H9 (cell line): ENCODE results near the gene MYNN. TPM values are rescaled to one million over a fixed set of nuclear protein-coding genes. Genes with fewer than 3 reads are reported as not detected.

Experiments used
- DNase-seq: peaks from one replicate; pipeline ENCODE4 v3.0.0-alpha.2; 2017
- H2AFZ ChIP-seq: one replicate; pipeline ENCODE4 v1.6.1; 2013; ENCODE audit warnings: mild to moderate bottlenecking, low read length, control low read depth, moderate library complexity
- H2AK5ac ChIP-seq: 2 replicates; pipeline ENCODE4 v1.6.1; 2013; ENCODE audit warnings: low read length, control low read depth, mixed read lengths; ENCODE audit not compliant: insufficient read length
- H2BK120ac ChIP-seq: one replicate; pipeline ENCODE4 v1.6.1; 2013; ENCODE audit warnings: low read depth, mild to moderate bottlenecking, low read length, control low read depth, inconsistent platforms; ENCODE audit not compliant: poor library complexity, severe bottlenecking
- H2BK12ac ChIP-seq: 2 replicates; pipeline ENCODE4 v1.6.1; 2013; ENCODE audit warnings: low read length, control low read depth, mixed read lengths, low read depth; ENCODE audit not compliant: insufficient read length
- H2BK15ac ChIP-seq: 2 replicates; pipeline ENCODE4 v1.6.1; 2013; ENCODE audit warnings: low read depth, low read length, control low read depth
- H2BK20ac ChIP-seq: one replicate; pipeline ENCODE4 v1.6.1; 2013; ENCODE audit warnings: low read depth, mild to moderate bottlenecking, low read length, control low read depth, inconsistent platforms; ENCODE audit not compliant: poor library complexity, severe bottlenecking
- H2BK5ac ChIP-seq: 2 replicates; pipeline ENCODE4 v1.6.1; 2013; ENCODE audit warnings: low read length, control low read depth, mixed read lengths; ENCODE audit not compliant: insufficient read length
- H3K14ac ChIP-seq: 2 replicates; pipeline ENCODE4 v1.6.1; 2013; ENCODE audit warnings: low read length, control low read depth; ENCODE audit not compliant: insufficient read depth
- H3K18ac ChIP-seq: 2 replicates; pipeline ENCODE4 v1.6.1; 2013; ENCODE audit warnings: low read depth, mild to moderate bottlenecking, mixed read lengths, low read length, control low read depth; ENCODE audit not compliant: insufficient read length
- H3K23ac ChIP-seq: 2 replicates; pipeline ENCODE4 v1.6.1; 2013; ENCODE audit warnings: low read length, control low read depth, mixed read lengths, low read depth; ENCODE audit not compliant: insufficient read length
- H3K23me2 ChIP-seq: 2 replicates; pipeline ENCODE4 v1.6.1; 2013; ENCODE audit warnings: low read depth, mild to moderate bottlenecking, mixed read lengths, low read length, control low read depth; ENCODE audit not compliant: insufficient read length, poor library complexity, severe bottlenecking
- H3K27ac ChIP-seq: 2 replicates; pipeline ENCODE4 v1.5.1; 2013; ENCODE audit warnings: low read length, control low read depth, mixed read lengths, low read depth; ENCODE audit not compliant: insufficient read length
- H3K27me3 ChIP-seq: 2 replicates; pipeline ENCODE4 v1.6.1; 2013; ENCODE audit warnings: low read length, control low read depth, inconsistent platforms; ENCODE audit not compliant: insufficient read depth
- H3K4ac ChIP-seq: 2 replicates; pipeline ENCODE4 v1.6.1; 2013; ENCODE audit warnings: low read depth, mild to moderate bottlenecking, control low read depth, inconsistent platforms, low read length, moderate library complexity
- H3K4me1 ChIP-seq: 2 replicates; pipeline ENCODE4 v1.6.1; 2013; ENCODE audit warnings: low read length, control low read depth, inconsistent platforms; ENCODE audit not compliant: insufficient read depth
- H3K4me2 ChIP-seq: 2 replicates; pipeline ENCODE4 v1.6.1; 2013; ENCODE audit warnings: low read length, control low read depth, mixed read lengths; ENCODE audit not compliant: insufficient read length, insufficient read depth
- H3K56ac ChIP-seq: 2 replicates; pipeline ENCODE4 v1.6.1; 2013; ENCODE audit warnings: low read depth, mild to moderate bottlenecking, mixed read lengths, low read length, control low read depth; ENCODE audit not compliant: insufficient read length
- H3K79me1 ChIP-seq: 2 replicates; pipeline ENCODE4 v1.6.1; 2013; ENCODE audit warnings: low read depth, mild to moderate bottlenecking, moderate library complexity, low read length, control low read depth, inconsistent platforms; ENCODE audit not compliant: insufficient read depth, poor library complexity, severe bottlenecking
- H3K79me2 ChIP-seq: 2 replicates; pipeline ENCODE4 v1.6.1; 2013; ENCODE audit warnings: low read length, control low read depth, inconsistent platforms; ENCODE audit not compliant: insufficient read depth
- H3K9ac ChIP-seq: 2 replicates; pipeline ENCODE4 v1.6.1; 2013; ENCODE audit warnings: low read length, control low read depth, mixed read lengths; ENCODE audit not compliant: insufficient read length; ENCODE audit errors: extremely low read depth
- H3K9me3 ChIP-seq: one replicate; pipeline ENCODE4 v1.6.1; 2013; ENCODE audit warnings: low read depth, low read length, inconsistent platforms; ENCODE audit not compliant: control insufficient read depth
- H3T11ph ChIP-seq: one replicate; pipeline ENCODE4 v1.6.1; 2013; ENCODE audit warnings: mild to moderate bottlenecking, low read length, control low read depth, inconsistent platforms
- H4K20me1 ChIP-seq: one replicate; pipeline ENCODE4 v1.6.1; 2013; ENCODE audit not compliant: control insufficient read depth, insufficient read length, insufficient read depth
- H4K5ac ChIP-seq: 2 replicates; pipeline ENCODE4 v1.6.1; 2013; ENCODE audit warnings: low read depth, mild to moderate bottlenecking, mixed read lengths, low read length, control low read depth; ENCODE audit not compliant: insufficient read length
- H4K8ac ChIP-seq: replicated peaks from 2 replicates; pipeline ENCODE4 v1.6.1; 2013; ENCODE audit warnings: low read length, control low read depth, mixed read lengths, low read depth; ENCODE audit not compliant: insufficient read length
- H4K91ac ChIP-seq: 2 replicates; pipeline ENCODE4 v1.6.1; 2013; ENCODE audit warnings: low read depth, mild to moderate bottlenecking, moderate library complexity, mixed read lengths, low read length, control low read depth; ENCODE audit not compliant: insufficient read length
- H3K27ac Mint-ChIP-seq, 3 experiments: 2 replicates in 2 of 3; 3 replicates in 1 of 3; pipeline ENCODE4 v1.8.0; 2020 to 2021; ENCODE audit warnings: mixed read lengths in 3 of 3, mild to moderate bottlenecking in 1 of 3, moderate library complexity in 1 of 3
- H3K27me3 Mint-ChIP-seq: 2 replicates; pipeline ENCODE4 v1.8.0; 2021; ENCODE audit warnings: low read depth, mild to moderate bottlenecking, moderate library complexity, mixed read lengths
- H3K36me3 Mint-ChIP-seq, 3 experiments: 2 replicates in 2 of 3; 3 replicates in 1 of 3; pipeline ENCODE4 v1.8.0; 2020 to 2021; ENCODE audit warnings: low read depth in 3 of 3, mixed read lengths in 3 of 3; ENCODE audit not compliant: insufficient read depth in 1 of 3
- H3K4me1 Mint-ChIP-seq, 2 experiments: 2 replicates each; pipeline ENCODE4 v1.8.0; 2020; ENCODE audit warnings: mixed read lengths in 2 of 2
- H3K4me3 Mint-ChIP-seq, 2 experiments: 2 replicates in 1 of 2; 3 replicates in 1 of 2; pipeline ENCODE4 v1.8.0; 2020 to 2021; ENCODE audit warnings: mild to moderate bottlenecking in 2 of 2, mixed read lengths in 2 of 2, moderate library complexity in 1 of 2
- H3K9me3 Mint-ChIP-seq, 2 experiments: 2 replicates in 1 of 2; 3 replicates in 1 of 2; pipeline ENCODE4 v1.8.0; 2020; ENCODE audit warnings: mild to moderate bottlenecking in 2 of 2, mixed read lengths in 2 of 2, moderate library complexity in 1 of 2
- WGBS: extraction: QIAGEN DNeasy Blood & Tissue Kit; methylation state at CpG from one replicate; pipeline ENCODE4 v1.1.7; 2013; ENCODE audit warnings: missing lambda C conversion rate, low lambda C conversion rate, mixed read lengths; ENCODE audit not compliant: insufficient read length; ENCODE audit errors: extremely low coverage; 5-methylcytosine and 5-hydroxymethylcytosine counted together
- total RNA-seq: library from RNA; stranded (reverse); gene quantifications from 2 replicates; pipeline ENCODE4 v1.2.1, GENCODE V29; 2021
- TF ChIP-seq, protein P1 (sequence below): fragments of 200-600 bp; sonication (generic); conservative IDR thresholded peaks from 3 replicates; pipeline ENCODE4 v1.8.0; 2021; ENCODE audit warnings: antibody characterized with exemption, mild to moderate bottlenecking

Gene MYNN
- total RNA-seq, 1 experiment from 2014 or later = 15.9 TPM

DNA sequence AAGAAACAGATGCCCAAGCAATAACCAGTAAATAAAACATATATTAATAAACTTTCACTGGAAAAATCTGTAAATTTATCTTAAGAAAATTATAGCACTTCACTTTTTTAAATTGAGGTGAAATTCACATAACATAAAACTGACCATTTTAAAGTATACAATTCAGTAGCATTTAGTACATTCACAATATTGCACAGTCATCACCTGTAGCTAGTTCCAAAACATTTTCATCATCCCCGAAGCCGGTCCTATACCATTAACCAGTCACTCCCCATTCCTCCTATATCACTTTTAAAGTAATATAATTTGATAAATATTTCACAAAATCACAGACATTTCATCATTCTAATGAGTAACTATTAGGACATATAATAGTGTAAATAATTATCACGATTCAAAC is 31.5 kb downstream of the MYNN start:
- no peak overlapping the region for H2BK15ac ChIP-seq
- Mint-ChIP-seq H3K27ac (no peak overlapping the region), H3K27me3 (no peaks in the 10 kb centered on the region), H3K36me3 (peaks cover 0 to 6% (median 3%) of the 10 kb centered on the region in 3 experiments; a peak in 3 of 7 replicates), H3K4me1 (peaks cover 0 to 5% of the 10 kb centered on the region in 2 experiments; a peak in 2 of 4 replicates), H3K4me3 (no peak overlapping the region), H3K9me3 (no peaks in the 10 kb centered on the region)
- no peaks in the 10 kb centered on the region for H3K4me1 ChIP-seq
- no peak overlapping the region for H2BK5ac ChIP-seq
- no peak overlapping the region for H3K9ac ChIP-seq
- no peak overlapping the region for H4K91ac ChIP-seq
- H3K27me3 ChIP-seq = no peaks in the 10 kb centered on the region
- no peak overlapping the region for H4K8ac ChIP-seq
- TF ChIP-seq, protein P1, sequence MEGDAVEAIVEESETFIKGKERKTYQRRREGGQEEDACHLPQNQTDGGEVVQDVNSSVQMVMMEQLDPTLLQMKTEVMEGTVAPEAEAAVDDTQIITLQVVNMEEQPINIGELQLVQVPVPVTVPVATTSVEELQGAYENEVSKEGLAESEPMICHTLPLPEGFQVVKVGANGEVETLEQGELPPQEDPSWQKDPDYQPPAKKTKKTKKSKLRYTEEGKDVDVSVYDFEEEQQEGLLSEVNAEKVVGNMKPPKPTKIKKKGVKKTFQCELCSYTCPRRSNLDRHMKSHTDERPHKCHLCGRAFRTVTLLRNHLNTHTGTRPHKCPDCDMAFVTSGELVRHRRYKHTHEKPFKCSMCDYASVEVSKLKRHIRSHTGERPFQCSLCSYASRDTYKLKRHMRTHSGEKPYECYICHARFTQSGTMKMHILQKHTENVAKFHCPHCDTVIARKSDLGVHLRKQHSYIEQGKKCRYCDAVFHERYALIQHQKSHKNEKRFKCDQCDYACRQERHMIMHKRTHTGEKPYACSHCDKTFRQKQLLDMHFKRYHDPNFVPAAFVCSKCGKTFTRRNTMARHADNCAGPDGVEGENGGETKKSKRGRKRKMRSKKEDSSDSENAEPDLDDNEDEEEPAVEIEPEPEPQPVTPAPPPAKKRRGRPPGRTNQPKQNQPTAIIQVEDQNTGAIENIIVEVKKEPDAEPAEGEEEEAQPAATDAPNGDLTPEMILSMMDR = no peak
- H2BK120ac ChIP-seq = no peak overlapping the region
- H3K4ac ChIP-seq = no peak overlapping the region
- H2AFZ ChIP-seq = no peak overlapping the region
- no peaks in the 10 kb centered on the region for H3K79me1 ChIP-seq
- H3K56ac ChIP-seq = no peak overlapping the region
- H2BK12ac ChIP-seq = no peak overlapping the region
- no peaks in the 10 kb centered on the region for H3K23me2 ChIP-seq
- no peak for DNase-seq
- no peak overlapping the region for H3K23ac ChIP-seq
- H3K14ac ChIP-seq = no peak overlapping the region
- H4K5ac ChIP-seq = no peak overlapping the region
- no CpG with 5 or more reads among the region's 3 CpGs for WGBS
- H3K18ac ChIP-seq = no peak overlapping the region
- no peaks in the 10 kb centered on the region for H4K20me1 ChIP-seq
- H3T11ph ChIP-seq = no peak overlapping the region
- no peaks in the 10 kb centered on the region for H3K9me3 ChIP-seq
- H3K27ac ChIP-seq = no peak overlapping the region
- no peak overlapping the region for H2AK5ac ChIP-seq
- H3K79me2 ChIP-seq = no peaks in the 10 kb centered on the region
- H3K4me2 ChIP-seq = no peak overlapping the region
- no peak overlapping the region for H2BK20ac ChIP-seq
